H1 (cell line): Measurements from ENCODE around the gene PRKN. TPM values are rescaled to one million over a fixed set of nuclear protein-coding genes. Genes with fewer than 3 reads are reported as not detected.

Experiments
- CTCF ChIA-PET: fragments of 300-600 bp; sonication (Branson Sonifier 250); formaldehyde crosslinking; loops from one replicate; lab custom pipeline; 2021; ENCODE audit not compliant: partially characterized antibody; lab: Charles Lee
- POLR2A ChIA-PET: fragments of 300-600 bp; sonication (Branson Sonifier 250); formaldehyde crosslinking; loops from one replicate; lab custom pipeline; 2021; ENCODE audit warnings: inconsistent platforms; ENCODE audit not compliant: partially characterized antibody; lab: Charles Lee
- DNase-seq, 2 experiments: peaks; one replicate each; pipeline versions ENCODE4 v3.0.0 to v3.0.0-alpha.2; 2010 to 2022; ENCODE audit warnings: low spot score in 2 of 2, low read depth in 1 of 2, mixed read lengths in 1 of 2
- FAIRE-seq: peaks from 2 replicates; lab custom pipeline; 2011; peaks lifted over from hg19 to GRCh38; lab: Jason Lieb, UNC
- H2AFZ ChIP-seq: 2 replicates; pipeline ENCODE4 v1.8.1; 2012; ENCODE audit warnings: low read length, inconsistent platforms
- H2AK5ac ChIP-seq: 2 replicates; pipeline ENCODE4 v1.6.1; 2013; ENCODE audit warnings: low read depth, low read length
- H2BK120ac ChIP-seq: replicated peaks from 2 replicates; pipeline ENCODE3; 2013; ENCODE audit warnings: low read depth, low read length, inconsistent platforms
- H2BK12ac ChIP-seq: 2 replicates; pipeline ENCODE4 v1.6.1; 2013; ENCODE audit warnings: low read depth, low read length
- H2BK15ac ChIP-seq: 2 replicates; pipeline ENCODE4 v1.6.1; 2013; ENCODE audit warnings: low read length
- H2BK20ac ChIP-seq: 2 replicates; pipeline ENCODE4 v1.6.1; 2013; ENCODE audit warnings: low read length
- H2BK5ac ChIP-seq: 2 replicates; pipeline ENCODE4 v1.6.1; 2013; ENCODE audit warnings: low read depth, low read length
- H3K14ac ChIP-seq: 2 replicates; pipeline ENCODE4 v1.6.1; 2013; ENCODE audit warnings: inconsistent platforms; ENCODE audit not compliant: insufficient read length
- H3K18ac ChIP-seq: 2 replicates; pipeline ENCODE4 v1.6.1; 2013; ENCODE audit warnings: low read length; ENCODE audit errors: extremely low read depth
- H3K23ac ChIP-seq: 2 replicates; pipeline ENCODE4 v1.6.1; 2013; ENCODE audit warnings: inconsistent platforms; ENCODE audit not compliant: insufficient read length
- H3K23me2 ChIP-seq: 2 replicates; pipeline ENCODE4 v1.6.1; 2013; ENCODE audit warnings: low read depth, low read length
- H3K27ac ChIP-seq: 2 replicates; pipeline ENCODE4 v1.6.1; 2011; ENCODE audit warnings: low read depth, low read length, inconsistent platforms
- H3K27me3 ChIP-seq, 4 experiments: replicated peaks in 1 of 4; 1 replicate in 1 of 4; 2 replicates in 3 of 4; pipeline versions ENCODE4 v1.6.1 to v1.8.1; 2011 to 2013; ENCODE audit warnings: low read length in 3 of 4, mild to moderate bottlenecking in 3 of 4, inconsistent platforms in 2 of 4, mixed read lengths in 2 of 4, moderate library complexity in 1 of 4; ENCODE audit not compliant: control insufficient read depth in 3 of 4, insufficient read depth in 3 of 4; ENCODE audit errors: extremely low read depth in 1 of 4
- H3K36me3 ChIP-seq, 4 experiments: 2 replicates each; pipeline versions ENCODE4 v1.6.1 to v1.8.1; 2011 to 2013; ENCODE audit warnings: mild to moderate bottlenecking in 4 of 4, low read length in 3 of 4, moderate library complexity in 2 of 4, control low read depth in 1 of 4, inconsistent platforms in 1 of 4; ENCODE audit not compliant: insufficient read depth in 4 of 4, control insufficient read depth in 2 of 4
- H3K4ac ChIP-seq: replicated peaks from 2 replicates; pipeline ENCODE3; 2013; ENCODE audit warnings: low read length, low read depth, mixed read lengths, inconsistent platforms; ENCODE audit not compliant: insufficient read length
- H3K4me1 ChIP-seq, 4 experiments: replicated peaks in 1 of 4; 1 replicate in 1 of 4; 2 replicates in 3 of 4; pipeline versions ENCODE4 v1.6.1 to v1.8.1; 2011 to 2013; ENCODE audit warnings: low read length in 3 of 4, inconsistent platforms in 2 of 4, mixed read lengths in 1 of 4; ENCODE audit not compliant: insufficient read depth in 4 of 4, control insufficient read depth in 3 of 4
- H3K4me2 ChIP-seq, 2 experiments: 2 replicates each; pipeline versions ENCODE4 v1.6.1 to v1.8.1; 2011 to 2013; ENCODE audit warnings: low read depth in 2 of 2, low read length in 2 of 2, control low read depth in 1 of 2, inconsistent platforms in 1 of 2, mild to moderate bottlenecking in 1 of 2; ENCODE audit not compliant: insufficient read depth in 1 of 2
- H3K4me3 ChIP-seq, 4 experiments: fragments of 200-600, 300-600 bp in 1 of 4; sonication (generic), shearing (Covaris generic), sonication (Bioruptor Twin) in 1 of 4; 2 replicates each; pipeline versions ENCODE4 v1.5.1 to v1.8.1; 2011 to 2016; ENCODE audit warnings: low read length in 4 of 4, low read depth in 3 of 4, control low read depth in 2 of 4, inconsistent platforms in 2 of 4, mild to moderate bottlenecking in 2 of 4, mixed read lengths in 1 of 4, moderate library complexity in 1 of 4; ENCODE audit not compliant: insufficient read depth in 2 of 4; ENCODE audit errors: extremely low read depth in 1 of 4
- H3K56ac ChIP-seq: replicated peaks from 2 replicates; pipeline ENCODE3; 2013; ENCODE audit warnings: low read depth, mild to moderate bottlenecking, mixed read lengths, low read length, inconsistent platforms; ENCODE audit not compliant: insufficient read length
- H3K79me1 ChIP-seq: 2 replicates; pipeline ENCODE4 v1.6.1; 2013; ENCODE audit warnings: low read depth, low read length, control low read depth
- H3K79me2 ChIP-seq, 2 experiments: 2 replicates each; pipeline versions ENCODE4 v1.6.1 to v1.8.1; 2012 to 2013; ENCODE audit warnings: low read length in 2 of 2, mild to moderate bottlenecking in 2 of 2, inconsistent platforms in 1 of 2; ENCODE audit not compliant: insufficient read depth in 2 of 2, control insufficient read depth in 1 of 2
- H3K9ac ChIP-seq, 4 experiments: replicated peaks in 1 of 4; 1 replicate in 1 of 4; 2 replicates in 3 of 4; pipeline versions ENCODE4 v1.6.1 to v1.8.1; 2011 to 2013; ENCODE audit warnings: low read depth in 3 of 4, low read length in 3 of 4, control low read depth in 2 of 4, mild to moderate bottlenecking in 2 of 4, moderate library complexity in 2 of 4, inconsistent platforms in 1 of 4; ENCODE audit errors: extremely low read depth in 1 of 4
- H3K9me3 ChIP-seq, 2 experiments: 2 replicates each; pipeline versions ENCODE4 v1.6.1 to v1.8.1; 2012 to 2013; ENCODE audit warnings: mild to moderate bottlenecking in 2 of 2, moderate library complexity in 2 of 2, control low read depth in 1 of 2, inconsistent platforms in 1 of 2, low read depth in 1 of 2, low read length in 1 of 2, mixed read lengths in 1 of 2; ENCODE audit not compliant: insufficient read depth in 2 of 2
- H4K20me1 ChIP-seq, 2 experiments: replicated peaks in 1 of 2; 2 replicates each; pipeline versions ENCODE3 to v1.8.1; 2011 to 2013; ENCODE audit warnings: inconsistent platforms in 2 of 2, low read length in 2 of 2, mild to moderate bottlenecking in 1 of 2; ENCODE audit not compliant: insufficient read depth in 2 of 2, control insufficient read depth in 1 of 2
- H4K5ac ChIP-seq: 2 replicates; pipeline ENCODE4 v1.6.1; 2013; ENCODE audit warnings: low read length, low read depth, mixed read lengths, inconsistent platforms; ENCODE audit not compliant: insufficient read length
- H4K8ac ChIP-seq: 2 replicates; pipeline ENCODE4 v1.8.0; 2013; ENCODE audit warnings: mild to moderate bottlenecking, moderate library complexity, low read length, inconsistent platforms; ENCODE audit not compliant: insufficient read depth; ENCODE audit errors: extremely low read depth
- H4K91ac ChIP-seq: replicated peaks from 2 replicates; pipeline ENCODE3; 2013; ENCODE audit warnings: low read length, mixed read lengths, inconsistent platforms; ENCODE audit not compliant: insufficient read length
- ASH2L ChIP-seq: fragments of 200-600, 300-600 bp; sonication (generic); IDR thresholded peaks from one replicate; pipeline ENCODE4 v1.7.1; 2017; ENCODE audit warnings: low read length
- ATF3 ChIP-seq: IDR thresholded peaks from 2 replicates; pipeline ENCODE4 v1.6.1; 2011; ENCODE audit warnings: low read depth, mild to moderate bottlenecking, low read length; ENCODE audit not compliant: insufficient read depth
- KDM4A ChIP-seq: IDR thresholded peaks from one replicate; pipeline ENCODE4 v1.7.1; 2012; ENCODE audit warnings: low read depth, mild to moderate bottlenecking, moderate library complexity, low read length, inconsistent platforms; ENCODE audit not compliant: severe bottlenecking
- SP1 ChIP-seq: IDR thresholded peaks from 2 replicates; pipeline ENCODE4 v1.6.1; 2011; ENCODE audit warnings: low read depth, low read length
- YY1 ChIP-seq: IDR thresholded peaks from 2 replicates; pipeline ENCODE4 v1.6.1; 2011; ENCODE audit warnings: low read depth, mild to moderate bottlenecking, low read length
- ZNF274 ChIP-seq: IDR thresholded peaks from 2 replicates; pipeline ENCODE4 v1.7.0; 2012; ENCODE audit warnings: low read length, borderline replicate concordance; ENCODE audit errors: extremely low read depth
- WGBS, 2 experiments: shearing (Covaris generic) in 1 of 2; methylation state at CpG; one replicate each; pipeline versions ENCODE4 v1.1.6 to v1.1.7; 2013 to 2015; ENCODE audit warnings: low lambda C conversion rate in 2 of 2, mixed read lengths in 2 of 2, inconsistent platforms in 1 of 2, low coverage in 1 of 2, missing lambda C conversion rate in 1 of 2; ENCODE audit not compliant: insufficient replicate concordance in 2 of 2, insufficient coverage in 1 of 2, insufficient read length in 1 of 2; ENCODE audit errors: extremely low coverage in 1 of 2, missing lambda C conversion rate in 1 of 2; 5-methylcytosine and 5-hydroxymethylcytosine counted together
- polyA plus RNA-seq, 7 experiments: library from polyadenylated mRNA; depleted of rRNA in 3 of 7; stranded (reverse) in 5 of 7; unstranded in 2 of 7; fragments of >200 nt in 5 of 7; fragments of 200-250 nt in 2 of 7; gene quantifications; 1 replicate in 5 of 7; 2 replicates in 1 of 7; 4 replicates in 1 of 7; pipeline versions ENCODE4 v1.2.1 to v1.2.3, GENCODE V29; 2011 to 2013; ENCODE audit warnings: missing spikeins in 2 of 7, mixed read lengths in 2 of 7
- total RNA-seq: library from RNA; stranded (reverse); fragmentation: NEBNext Ultra II Directional; extraction: Animal tissue kit (Norgen Biotek cat#: 25700); gene quantifications from 2 replicates; pipeline ENCODE4 v1.2.1, GENCODE V29; 2021

PRKN gene
- total and polyA plus RNA-seq, 2 of the 8 experiments (the other 6 are each of a cell fraction or from before 2014, with no cell fraction given) = 0.13 to 0.29 TPM

- no peak overlapping the region for H3K4me2 ChIP-seq
- no peak overlapping the region for H3K27ac ChIP-seq
- FAIRE-seq (no peak), DNase-seq (no peak)
- TF ChIP-seq ATF3 (no peak), SP1 (no peak), ASH2L (no peak), ZNF274 (no peak), KDM4A (no peak), YY1 (no peak)
- no peak overlapping the region for H2BK15ac ChIP-seq
- peaks cover 0 to under 1% (median 0%) of the 10 kb centered on the region in 4 experiments; a peak in 1 of 7 replicates for H3K4me1 ChIP-seq
- H4K91ac ChIP-seq = no peak overlapping the region
- H3K36me3 ChIP-seq = no peaks in the 10 kb centered on the region
- H3K79me1 ChIP-seq = no peaks in the 10 kb centered on the region
- CTCF ChIA-PET = interaction anchor here (2.2 kb wide), 1 partner anchor 25 kb away, joined by 7 read pairs; no protein-coding TSS in a partner anchor
- H2BK5ac ChIP-seq = no peak overlapping the region
- 88% methylated on average over 2 of the region's 2 CpGs; no CpG with 5 or more reads in 1 of the 2 experiments for WGBS, 2 experiments
- H2BK12ac ChIP-seq = no peak overlapping the region
- no peak overlapping the region for H4K8ac ChIP-seq
- H2AFZ ChIP-seq = no peak overlapping the region
- POLR2A ChIA-PET = no interaction called here
- H2BK120ac ChIP-seq = no peak overlapping the region
- no peaks in the 10 kb centered on the region for H3K23me2 ChIP-seq
- H4K20me1 ChIP-seq = no peaks in the 10 kb centered on the region
- no peak overlapping the region for H3K14ac ChIP-seq
- H3K18ac ChIP-seq = no peak overlapping the region
- no peak overlapping the region for H3K4ac ChIP-seq
- no peak overlapping the region for H3K23ac ChIP-seq
- H3K27me3 ChIP-seq = no peaks in the 10 kb centered on the region
- H2AK5ac ChIP-seq = no peak overlapping the region
- H3K56ac ChIP-seq = no peak overlapping the region
- H3K9ac ChIP-seq = no peak overlapping the region
- H2BK20ac ChIP-seq = no peak overlapping the region
- H3K4me3 ChIP-seq = no peak overlapping the region
- no peaks in the 10 kb centered on the region for H3K9me3 ChIP-seq
- no peak overlapping the region for H4K5ac ChIP-seq
- H3K79me2 ChIP-seq = no peaks in the 10 kb centered on the region
Observed at GRCh38 chr6:162416307-162416706, 311.3 kb downstream of the PRKN start.
